DOHH2 (cell line): Measurements from ENCODE around the gene HIBADH.

Source experiments
- EZH2phosphoT487 ChIP-seq: fragments of 200-600 bp; sonication (generic); IDR thresholded peaks from 2 replicates; pipeline ENCODE4 v1.6.1; 2017; ENCODE audit warnings: borderline replicate concordance, mild to moderate bottlenecking, antibody characterized with exemption, low read length, moderate library complexity, mixed read lengths
- TF ChIP-seq, protein P1 (sequence below): fragments of 200-600 bp; sonication (generic); IDR thresholded peaks from one replicate; pipeline ENCODE4 v1.5.1; 2014; ENCODE audit warnings: antibody characterized with exemption, mild to moderate bottlenecking, low read depth, low read length; ENCODE audit not compliant: poor library complexity, severe bottlenecking

DNA sequence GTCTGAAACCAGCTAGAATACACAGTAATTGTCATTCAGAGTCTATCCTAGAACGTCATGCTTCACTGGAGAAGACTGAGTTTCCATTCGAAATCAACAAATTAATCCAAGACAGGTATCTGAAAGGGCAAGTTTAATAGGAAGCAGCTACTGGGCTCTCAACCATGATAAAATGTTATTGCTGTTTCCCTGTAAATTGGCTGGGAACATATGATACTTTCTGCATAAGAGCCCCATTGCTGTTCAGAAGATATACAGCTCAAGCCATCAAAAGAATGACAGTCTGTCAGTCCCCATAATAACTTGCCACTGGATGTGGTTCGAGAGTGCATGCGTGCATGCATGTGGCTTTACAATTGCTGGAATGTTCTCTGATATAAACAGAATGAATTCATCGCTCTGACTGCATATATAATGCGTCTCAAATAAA, 129.0 kb downstream of the HIBADH start:
- TF ChIP-seq, protein P1, sequence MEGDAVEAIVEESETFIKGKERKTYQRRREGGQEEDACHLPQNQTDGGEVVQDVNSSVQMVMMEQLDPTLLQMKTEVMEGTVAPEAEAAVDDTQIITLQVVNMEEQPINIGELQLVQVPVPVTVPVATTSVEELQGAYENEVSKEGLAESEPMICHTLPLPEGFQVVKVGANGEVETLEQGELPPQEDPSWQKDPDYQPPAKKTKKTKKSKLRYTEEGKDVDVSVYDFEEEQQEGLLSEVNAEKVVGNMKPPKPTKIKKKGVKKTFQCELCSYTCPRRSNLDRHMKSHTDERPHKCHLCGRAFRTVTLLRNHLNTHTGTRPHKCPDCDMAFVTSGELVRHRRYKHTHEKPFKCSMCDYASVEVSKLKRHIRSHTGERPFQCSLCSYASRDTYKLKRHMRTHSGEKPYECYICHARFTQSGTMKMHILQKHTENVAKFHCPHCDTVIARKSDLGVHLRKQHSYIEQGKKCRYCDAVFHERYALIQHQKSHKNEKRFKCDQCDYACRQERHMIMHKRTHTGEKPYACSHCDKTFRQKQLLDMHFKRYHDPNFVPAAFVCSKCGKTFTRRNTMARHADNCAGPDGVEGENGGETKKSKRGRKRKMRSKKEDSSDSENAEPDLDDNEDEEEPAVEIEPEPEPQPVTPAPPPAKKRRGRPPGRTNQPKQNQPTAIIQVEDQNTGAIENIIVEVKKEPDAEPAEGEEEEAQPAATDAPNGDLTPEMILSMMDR: no peak
- no peak for TF ChIP-seq EZH2phosphoT487
